Left lung (tissue), 10 donors: ENCODE results near the gene CLCNKB. TPM values are rescaled to one million over a fixed set of nuclear protein-coding genes. Genes with fewer than 3 reads are reported as not detected.

Source experiments
- ATAC-seq: fragments of 200-7000 bp; cut with Tn5 transposase; one replicate; pipeline ENCODE4 v1.9.1; 2020; ENCODE audit warnings: moderate library complexity
- DNase-seq, 4 donors: peaks; one replicate each; pipeline ENCODE4 v3.0.0-alpha.2; 2013 to 2020
- H3K27ac ChIP-seq, 2 donors: fragments of 200-600 bp; sonication (generic) in 1 of 2; one replicate each; pipeline versions ENCODE4 v1.5.0 to v1.8.0; 2020 to 2021
- H3K27me3 ChIP-seq, 2 donors: fragments of 200-600 bp; sonication (generic) in 1 of 2; one replicate each; pipeline versions ENCODE4 v1.5.0 to v1.8.0; 2020 to 2021
- H3K36me3 ChIP-seq, 2 donors: fragments of 200-600 bp; sonication (generic) in 1 of 2; one replicate each; pipeline versions ENCODE4 v1.5.0 to v1.8.0; 2020 to 2021
- H3K4me1 ChIP-seq, 2 donors: fragments of 200-600 bp; one replicate each; pipeline ENCODE4 v1.8.0; 2021
- H3K4me3 ChIP-seq, 2 donors: fragments of 200-600 bp; sonication (generic) in 1 of 2; one replicate each; pipeline versions ENCODE4 v1.5.0 to v1.8.0; 2020 to 2021; ENCODE audit warnings: mild to moderate bottlenecking in 1 of 2
- H3K9me3 ChIP-seq, 2 donors: fragments of 200-600 bp; sonication (generic) in 1 of 2; one replicate each; pipeline versions ENCODE4 v1.5.0 to v1.8.0; 2020 to 2021
- intact Hi-C, 2 donors: fragments of 100-400 bp; cut with DNase I; formaldehyde crosslinking; loops; one replicate each; pipeline versions ENCODE4 v1.11.2 to v1.14.2; 2022
- polyA plus RNA-seq, 6 donors: library from polyadenylated mRNA; unstranded; fragments of 120-200 nt; gene quantifications; one replicate each; pipeline ENCODE4 v1.2.1, GENCODE V29; 2013; ENCODE audit not compliant: insufficient read length in 6 of 6
- total RNA-seq, 2 donors: library from RNA; stranded (reverse); fragmentation: NEBNext Ultra II Directional; extraction: Animal tissue kit (Norgen Biotek cat#: 25700); gene quantifications; one replicate each; pipeline ENCODE4 v1.2.1, GENCODE V29; 2021
- TF ChIP-seq, protein P1 (sequence below), 2 donors: fragments of 200-600 bp; sonication (generic) in 1 of 2; IDR thresholded peaks; one replicate each; pipeline versions ENCODE4 v1.5.0 to v1.8.0; 2021; ENCODE audit warnings: antibody characterized with exemption in 2 of 2
- donor health status: DM: no; HTN: yes; CAD: no.
- donor health status: DM: no; HTN: no; CAD: no.

The CLCNKB gene
- total and polyA plus RNA-seq, 8 donors = 1.1 to 8.0 (median 4.9) TPM; not detected in 1

DNA sequence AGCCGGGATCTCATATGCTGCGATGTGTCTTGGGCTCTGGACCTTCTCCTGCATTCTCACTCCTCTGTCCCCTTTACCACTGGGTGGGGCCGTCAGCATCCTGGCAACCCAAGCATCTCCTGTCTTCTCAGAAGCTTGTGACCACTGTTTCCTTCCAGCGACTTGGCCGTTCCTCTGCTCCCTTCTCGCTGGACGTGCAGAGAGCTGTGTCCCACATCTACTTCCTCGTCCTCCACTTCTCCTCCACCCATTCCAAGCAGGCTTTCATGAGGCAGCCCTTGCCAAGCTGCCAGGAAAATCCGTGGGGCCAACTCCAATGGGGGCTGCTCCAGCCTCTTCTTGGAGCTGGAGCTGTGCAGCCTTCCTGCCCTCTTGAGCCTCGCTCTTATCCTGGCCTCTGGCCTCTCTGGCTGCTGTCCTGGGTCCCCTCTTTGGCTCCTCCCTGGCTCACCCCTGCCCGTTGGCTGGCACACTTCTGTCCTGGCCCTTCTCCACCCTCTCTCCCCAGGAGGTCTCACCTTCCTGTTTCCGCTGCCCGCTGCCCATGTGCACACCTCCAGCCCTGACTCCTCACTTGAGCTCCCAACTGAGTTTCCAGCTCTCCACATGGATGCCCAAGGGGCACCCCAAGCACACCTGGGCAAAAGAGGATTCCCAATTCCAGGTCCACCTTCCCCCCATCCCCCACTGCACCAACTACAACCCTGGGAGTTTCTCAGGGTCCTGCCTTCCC is 21.1 kb downstream of the CLCNKB start:
- Histone ChIP-seq H3K27me3 (peaks cover 0 to 13% of the 10 kb centered on the region in 2 donors), H3K9me3 (no peaks in the 10 kb centered on the region), H3K27ac (no peak overlapping the region), H3K4me3 (no peak overlapping the region), H3K36me3 (no peaks in the 10 kb centered on the region), H3K4me1 (peaks cover 0 to 4% of the 10 kb centered on the region in 2 donors)
- ATAC-seq (no peak), DNase-seq (no peak)
- TF ChIP-seq, protein P1, sequence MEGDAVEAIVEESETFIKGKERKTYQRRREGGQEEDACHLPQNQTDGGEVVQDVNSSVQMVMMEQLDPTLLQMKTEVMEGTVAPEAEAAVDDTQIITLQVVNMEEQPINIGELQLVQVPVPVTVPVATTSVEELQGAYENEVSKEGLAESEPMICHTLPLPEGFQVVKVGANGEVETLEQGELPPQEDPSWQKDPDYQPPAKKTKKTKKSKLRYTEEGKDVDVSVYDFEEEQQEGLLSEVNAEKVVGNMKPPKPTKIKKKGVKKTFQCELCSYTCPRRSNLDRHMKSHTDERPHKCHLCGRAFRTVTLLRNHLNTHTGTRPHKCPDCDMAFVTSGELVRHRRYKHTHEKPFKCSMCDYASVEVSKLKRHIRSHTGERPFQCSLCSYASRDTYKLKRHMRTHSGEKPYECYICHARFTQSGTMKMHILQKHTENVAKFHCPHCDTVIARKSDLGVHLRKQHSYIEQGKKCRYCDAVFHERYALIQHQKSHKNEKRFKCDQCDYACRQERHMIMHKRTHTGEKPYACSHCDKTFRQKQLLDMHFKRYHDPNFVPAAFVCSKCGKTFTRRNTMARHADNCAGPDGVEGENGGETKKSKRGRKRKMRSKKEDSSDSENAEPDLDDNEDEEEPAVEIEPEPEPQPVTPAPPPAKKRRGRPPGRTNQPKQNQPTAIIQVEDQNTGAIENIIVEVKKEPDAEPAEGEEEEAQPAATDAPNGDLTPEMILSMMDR (IDR thresholded peaks at IDR 0.05) = no peak
- intact Hi-C loops = no loop called here

DNA sequence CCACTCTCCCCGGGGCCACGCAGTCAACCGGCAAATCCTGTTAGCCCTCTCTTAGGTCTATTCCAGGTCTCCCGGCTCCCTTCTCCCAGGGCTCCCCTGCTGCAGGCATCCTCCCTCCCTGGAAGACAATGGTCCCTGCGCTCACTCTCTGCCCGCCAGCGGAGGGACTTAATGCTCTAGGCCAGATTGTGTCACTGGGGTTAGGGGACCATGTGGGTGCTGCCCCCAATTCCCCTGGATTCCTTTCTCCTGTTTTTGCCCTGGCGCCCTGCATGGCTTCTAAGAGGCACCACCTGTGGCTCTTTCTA is 21.6 kb downstream of the CLCNKB start:
- H3K9me3 ChIP-seq = no peaks in the 10 kb centered on the region
- intact Hi-C loops = no loop called here
- peaks cover 0 to 4% of the 10 kb centered on the region in 2 donors for H3K4me1 ChIP-seq
- H3K27me3 ChIP-seq = peaks cover 0 to 13% of the 10 kb centered on the region in 2 donors
- H3K27ac ChIP-seq = no peak overlapping the region
- no peak for DNase-seq
- no peak for ATAC-seq
- H3K36me3 ChIP-seq = no peaks in the 10 kb centered on the region
- TF ChIP-seq, protein P1 (IDR thresholded peaks at IDR 0.05) = no peak
- H3K4me3 ChIP-seq = no peak overlapping the region

DNA sequence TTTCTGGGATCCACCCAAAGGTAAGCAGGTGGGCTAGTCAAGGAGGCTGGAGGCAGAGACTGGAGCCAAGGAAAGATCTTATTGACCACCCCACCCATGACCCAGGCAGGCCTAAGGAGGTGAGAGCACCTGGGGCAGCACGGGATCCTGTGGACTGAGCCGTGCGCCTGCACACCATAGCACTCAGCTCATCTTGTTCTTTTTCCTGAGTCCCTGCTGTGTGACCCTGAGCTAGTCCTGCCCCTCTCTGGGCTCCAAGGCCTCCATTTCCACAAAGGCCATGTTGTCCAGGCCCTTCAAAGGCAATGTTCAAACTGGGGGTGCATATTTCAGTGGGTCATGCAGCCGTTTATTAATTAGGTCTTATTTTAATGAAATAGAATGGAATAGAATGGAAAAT is 22.7 kb downstream of the CLCNKB start:
- ATAC-seq (no peak), DNase-seq (no peak)
- Histone ChIP-seq H3K9me3 (no peaks in the 10 kb centered on the region), H3K27ac (no peak overlapping the region), H3K4me3 (no peak overlapping the region), H3K36me3 (no peaks in the 10 kb centered on the region), H3K4me1 (peaks cover 0 to 4% of the 10 kb centered on the region in 2 donors), H3K27me3 (peaks cover 0 to 14% of the 10 kb centered on the region in 2 donors)
- intact Hi-C loops = no loop called here
- TF ChIP-seq, protein P1 (IDR thresholded peaks at IDR 0.05) = no peak

DNA sequence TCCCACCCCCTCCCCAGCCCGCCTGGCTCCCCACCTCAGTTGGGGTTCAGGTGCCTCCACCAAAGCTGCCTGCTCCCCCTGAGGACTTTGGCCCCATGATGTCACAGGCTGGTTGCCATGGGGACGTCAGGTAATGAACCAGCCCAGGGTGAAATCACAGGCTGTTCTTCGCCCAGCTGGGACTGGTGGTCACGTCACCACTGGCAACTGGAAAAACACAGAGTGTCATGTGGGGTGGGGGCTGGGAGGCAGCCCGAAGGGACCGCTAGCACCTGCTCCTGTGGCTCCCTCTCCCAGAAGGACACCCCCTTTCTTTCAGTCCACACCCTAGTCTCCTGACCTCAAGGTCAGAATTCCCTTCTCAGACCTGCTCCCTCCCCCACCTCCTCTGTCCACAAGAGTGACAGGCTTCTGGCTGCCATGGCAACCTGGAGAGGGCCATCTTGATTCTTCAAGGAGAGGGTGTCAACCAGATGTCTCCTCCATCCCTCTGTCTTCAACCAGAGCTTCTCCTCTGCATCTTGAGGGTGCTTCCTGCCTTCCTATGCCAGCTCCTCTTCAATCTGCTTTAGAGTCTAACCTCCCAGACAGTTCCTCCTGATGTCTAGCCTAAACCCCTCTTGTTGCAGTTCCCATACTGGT is 23.7 kb downstream of the CLCNKB start:
- Histone ChIP-seq H3K4me3 (no peak overlapping the region), H3K27ac (no peak overlapping the region), H3K27me3 (peaks cover 0 to 24% of the 10 kb centered on the region in 2 donors), H3K36me3 (no peaks in the 10 kb centered on the region), H3K9me3 (no peaks in the 10 kb centered on the region), H3K4me1 (peaks cover 0 to 4% of the 10 kb centered on the region in 2 donors)
- TF ChIP-seq, protein P1 (IDR thresholded peaks at IDR 0.05) = no peak
- intact Hi-C loops = no loop called here
- no peak for ATAC-seq
- no peak for DNase-seq

DNA sequence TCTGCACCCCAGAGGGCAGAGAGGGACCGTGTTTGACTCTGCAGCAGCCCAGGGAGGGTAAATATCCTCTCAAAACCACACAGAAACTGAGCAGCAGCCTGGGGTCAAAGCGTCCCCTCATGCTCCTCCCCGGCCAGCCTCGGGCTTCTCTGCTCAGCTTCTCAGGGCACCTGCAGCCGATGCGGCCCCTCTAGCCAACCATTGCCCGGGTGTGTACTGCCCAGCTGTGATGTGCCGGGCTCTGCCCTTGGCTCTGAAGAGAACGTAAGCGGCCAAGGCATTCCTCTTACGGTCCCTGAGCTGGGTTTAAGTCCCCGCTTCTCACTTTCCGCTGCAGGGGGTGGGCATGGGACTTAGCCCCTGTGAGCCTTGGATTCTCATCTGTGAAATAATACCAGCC is 24.4 kb downstream of the CLCNKB start:
- TF ChIP-seq, protein P1 (IDR thresholded peaks at IDR 0.05) = no peak
- H3K27me3 ChIP-seq = peaks cover 2 to 31% of the 10 kb centered on the region in 2 donors
- H3K9me3 ChIP-seq = no peaks in the 10 kb centered on the region
- DNase-seq (no peak), ATAC-seq (no peak)
- no peaks in the 10 kb centered on the region for H3K36me3 ChIP-seq
- peaks cover 2 to 4% of the 10 kb centered on the region in 2 donors for H3K4me1 ChIP-seq
- intact Hi-C loops = no loop called here
- H3K27ac ChIP-seq = no peak overlapping the region
- no peak overlapping the region for H3K4me3 ChIP-seq
